HepG2 (cell line): ENCODE data around the gene OSBPL1A.

Experiments used
- MZF1 ChIP-seq: sonication (generic); formaldehyde crosslinking; IDR thresholded peaks from 2 replicates; pipeline ENCODE4 v1.8.1; 2023; ENCODE audit warnings: mild to moderate bottlenecking, missing genetic modification reagents, borderline replicate concordance
- YY1 ChIP-seq: IDR thresholded peaks from 2 replicates; pipeline ENCODE4 v1.6.1; 2011; ENCODE audit warnings: low read length, low read depth, moderate library complexity, mild to moderate bottlenecking; ENCODE audit not compliant: insufficient read depth, insufficient replicate concordance
- ZNF629 ChIP-seq: sonication (generic); formaldehyde crosslinking; conservative IDR thresholded peaks from 2 replicates; pipeline ENCODE4 v1.5.0; 2020; ENCODE audit warnings: missing genetic modification reagents
- TF ChIP-seq, protein P1 (sequence below): sonication (generic); formaldehyde crosslinking; IDR thresholded peaks from 2 replicates; pipeline ENCODE4 v1.5.0; 2020; ENCODE audit warnings: mild to moderate bottlenecking, missing genetic modification reagents, moderate library complexity
- TF ChIP-seq, protein P2 (sequence below): sonication (generic); formaldehyde crosslinking; conservative IDR thresholded peaks from 2 replicates; pipeline ENCODE4 v1.8.0; 2022; ENCODE audit warnings: missing genetic modification reagents

DNA sequence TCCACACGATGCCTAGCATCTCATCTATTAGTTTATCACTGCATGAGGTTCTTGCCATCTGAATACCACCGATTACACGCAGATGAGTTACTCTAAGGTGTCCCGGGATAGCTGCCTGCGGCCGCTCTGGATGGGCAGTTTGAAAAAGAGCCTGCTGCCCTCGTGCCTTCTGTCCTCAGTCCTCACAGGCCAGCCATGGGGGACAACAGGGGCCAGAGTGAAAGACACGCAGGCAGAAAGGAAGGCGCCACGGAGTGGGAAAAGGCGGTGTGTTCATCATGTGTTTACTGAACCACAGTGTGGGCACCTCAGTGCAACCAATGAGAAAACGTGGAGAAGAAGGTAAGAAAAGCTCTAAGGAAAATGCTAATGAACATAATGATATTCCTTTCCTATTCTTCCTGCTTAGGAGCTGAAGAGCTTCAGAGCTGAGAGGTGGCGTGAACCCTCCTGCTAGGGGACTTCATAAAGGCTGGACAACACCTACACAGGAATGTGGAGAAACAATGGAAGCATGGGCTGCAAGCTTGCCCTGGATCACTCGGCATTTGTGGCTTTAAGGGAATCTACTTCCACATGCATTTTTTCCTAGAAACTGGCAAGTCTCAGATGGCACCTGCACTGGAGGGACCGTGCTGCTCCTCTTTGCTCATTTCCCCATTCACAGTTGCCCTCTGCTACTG is 207.8 kb downstream of the OSBPL1A start:
- TF ChIP-seq, protein P1, sequence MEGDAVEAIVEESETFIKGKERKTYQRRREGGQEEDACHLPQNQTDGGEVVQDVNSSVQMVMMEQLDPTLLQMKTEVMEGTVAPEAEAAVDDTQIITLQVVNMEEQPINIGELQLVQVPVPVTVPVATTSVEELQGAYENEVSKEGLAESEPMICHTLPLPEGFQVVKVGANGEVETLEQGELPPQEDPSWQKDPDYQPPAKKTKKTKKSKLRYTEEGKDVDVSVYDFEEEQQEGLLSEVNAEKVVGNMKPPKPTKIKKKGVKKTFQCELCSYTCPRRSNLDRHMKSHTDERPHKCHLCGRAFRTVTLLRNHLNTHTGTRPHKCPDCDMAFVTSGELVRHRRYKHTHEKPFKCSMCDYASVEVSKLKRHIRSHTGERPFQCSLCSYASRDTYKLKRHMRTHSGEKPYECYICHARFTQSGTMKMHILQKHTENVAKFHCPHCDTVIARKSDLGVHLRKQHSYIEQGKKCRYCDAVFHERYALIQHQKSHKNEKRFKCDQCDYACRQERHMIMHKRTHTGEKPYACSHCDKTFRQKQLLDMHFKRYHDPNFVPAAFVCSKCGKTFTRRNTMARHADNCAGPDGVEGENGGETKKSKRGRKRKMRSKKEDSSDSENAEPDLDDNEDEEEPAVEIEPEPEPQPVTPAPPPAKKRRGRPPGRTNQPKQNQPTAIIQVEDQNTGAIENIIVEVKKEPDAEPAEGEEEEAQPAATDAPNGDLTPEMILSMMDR, result no peak
- TF ChIP-seq, protein P2, sequence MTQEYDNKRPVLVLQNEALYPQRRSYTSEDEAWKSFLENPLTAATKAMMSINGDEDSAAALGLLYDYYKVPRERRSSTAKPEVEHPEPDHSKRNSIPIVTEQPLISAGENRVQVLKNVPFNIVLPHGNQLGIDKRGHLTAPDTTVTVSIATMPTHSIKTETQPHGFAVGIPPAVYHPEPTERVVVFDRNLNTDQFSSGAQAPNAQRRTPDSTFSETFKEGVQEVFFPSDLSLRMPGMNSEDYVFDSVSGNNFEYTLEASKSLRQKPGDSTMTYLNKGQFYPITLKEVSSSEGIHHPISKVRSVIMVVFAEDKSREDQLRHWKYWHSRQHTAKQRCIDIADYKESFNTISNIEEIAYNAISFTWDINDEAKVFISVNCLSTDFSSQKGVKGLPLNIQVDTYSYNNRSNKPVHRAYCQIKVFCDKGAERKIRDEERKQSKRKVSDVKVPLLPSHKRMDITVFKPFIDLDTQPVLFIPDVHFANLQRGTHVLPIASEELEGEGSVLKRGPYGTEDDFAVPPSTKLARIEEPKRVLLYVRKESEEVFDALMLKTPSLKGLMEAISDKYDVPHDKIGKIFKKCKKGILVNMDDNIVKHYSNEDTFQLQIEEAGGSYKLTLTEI (CRISPR knock-in tag), result no peak
- TF ChIP-seq YY1 (no peak), ZNF629 (no peak), MZF1 (no peak)
